DMS114 treated with DMSO at 0.1 percent for 48 hours (cell line): ENCODE data around the gene LYPD4.

Source experiments
- DNase-seq: peaks from one replicate; lab custom pipeline; 2025; ENCODE audit not compliant: unreplicated experiment; lab: John Stamatoyannopoulos, UW

LYPD4 gene, protein sequence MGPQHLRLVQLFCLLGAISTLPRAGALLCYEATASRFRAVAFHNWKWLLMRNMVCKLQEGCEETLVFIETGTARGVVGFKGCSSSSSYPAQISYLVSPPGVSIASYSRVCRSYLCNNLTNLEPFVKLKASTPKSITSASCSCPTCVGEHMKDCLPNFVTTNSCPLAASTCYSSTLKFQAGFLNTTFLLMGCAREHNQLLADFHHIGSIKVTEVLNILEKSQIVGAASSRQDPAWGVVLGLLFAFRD

GRCh38 chr19:41844601-41845000, at the start of gene LYPD4:
LYPD4 (minus strand) TSS chr19:41844683; CDS start chr19:41839285, 5,398 bp downstream.
- DNase-seq: no peak

DNA sequence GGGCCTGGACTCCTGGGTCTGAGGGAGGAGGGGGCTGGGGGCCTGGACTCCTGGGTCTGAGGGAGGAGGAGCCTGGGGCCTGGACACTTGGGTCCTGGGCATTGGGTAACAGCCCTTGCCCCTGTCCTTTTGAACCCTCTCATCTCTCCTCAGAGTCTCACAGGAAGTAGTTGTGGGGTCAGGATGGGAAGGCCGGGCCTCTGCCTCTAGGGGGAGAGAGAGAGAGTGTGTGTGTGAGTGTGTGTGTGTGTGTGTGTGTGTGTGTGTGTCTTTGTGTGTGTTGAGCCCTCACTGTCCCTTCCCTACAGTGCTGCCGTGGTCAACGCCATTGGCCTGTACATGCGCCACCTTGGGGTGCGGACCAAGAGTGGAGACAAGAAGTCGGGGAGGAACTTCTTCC, 49.4 kb upstream of the LYPD4 start:
- DNase-seq: no peak

GRCh38 chr19:41892173-41892902, 47.9 kb upstream of the LYPD4 start:
- DNase-seq: no peak

GRCh38 chr19:41890936-41891335, 46.5 kb upstream of the LYPD4 start:
- no peak for DNase-seq

DNA sequence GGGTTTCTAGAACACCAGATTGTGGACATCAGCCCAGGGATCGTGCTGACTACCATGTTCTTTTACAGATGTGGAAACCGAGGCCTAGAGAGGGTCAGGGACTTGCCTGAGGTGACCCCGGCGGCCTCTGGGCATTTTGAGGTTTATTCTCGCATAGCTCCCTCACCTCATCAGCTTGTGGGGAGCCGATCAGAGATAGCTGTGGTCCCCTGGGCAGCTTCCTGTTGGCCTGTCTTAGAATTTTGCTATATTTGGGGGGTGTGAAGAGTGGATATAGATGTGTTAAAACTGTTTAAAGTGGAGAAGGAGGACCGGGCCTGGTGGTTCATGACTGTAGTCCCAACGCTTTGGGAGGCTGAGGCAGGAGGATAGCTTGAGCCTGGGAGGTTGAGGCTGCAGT, 45.4 kb upstream of the LYPD4 start:
- no peak for DNase-seq

GRCh38 chr19:41888926-41889325, 44.4 kb upstream of the LYPD4 start:
- no peak for DNase-seq

DNA sequence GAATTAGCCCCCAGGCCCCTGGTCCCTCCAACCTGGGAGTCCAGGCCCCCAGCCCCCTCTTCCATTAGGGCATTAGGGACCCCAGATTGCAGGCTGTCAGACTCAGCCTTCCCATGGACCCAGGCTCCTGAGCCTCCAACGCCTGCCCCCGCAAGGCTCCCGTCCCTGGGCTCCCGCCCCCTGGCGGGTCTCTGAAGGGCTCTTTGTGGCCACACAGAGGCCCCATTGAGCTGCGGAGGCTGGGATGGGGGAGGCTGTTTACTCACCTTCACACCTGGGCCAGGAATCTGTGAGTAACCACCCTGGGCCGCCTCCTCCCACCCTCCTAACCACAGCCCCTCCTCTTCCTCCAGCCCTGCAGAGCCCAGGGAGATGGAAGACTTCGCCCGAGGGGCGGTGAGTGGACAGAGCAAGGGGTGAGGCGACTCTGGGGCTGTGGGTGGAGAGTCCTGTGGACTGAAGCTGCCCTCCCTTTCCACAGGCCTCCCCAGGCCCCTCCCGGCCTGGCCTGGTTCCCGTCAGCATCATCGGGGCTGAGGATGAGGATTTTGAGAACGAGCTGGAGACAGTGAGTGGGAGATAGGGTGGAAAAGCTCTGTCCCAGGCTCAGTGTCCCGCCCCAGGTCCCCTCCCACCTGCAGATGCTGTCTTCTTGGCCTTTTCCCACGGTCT, 43.4 kb upstream of the LYPD4 start:
- DNase-seq: no peak

DNA sequence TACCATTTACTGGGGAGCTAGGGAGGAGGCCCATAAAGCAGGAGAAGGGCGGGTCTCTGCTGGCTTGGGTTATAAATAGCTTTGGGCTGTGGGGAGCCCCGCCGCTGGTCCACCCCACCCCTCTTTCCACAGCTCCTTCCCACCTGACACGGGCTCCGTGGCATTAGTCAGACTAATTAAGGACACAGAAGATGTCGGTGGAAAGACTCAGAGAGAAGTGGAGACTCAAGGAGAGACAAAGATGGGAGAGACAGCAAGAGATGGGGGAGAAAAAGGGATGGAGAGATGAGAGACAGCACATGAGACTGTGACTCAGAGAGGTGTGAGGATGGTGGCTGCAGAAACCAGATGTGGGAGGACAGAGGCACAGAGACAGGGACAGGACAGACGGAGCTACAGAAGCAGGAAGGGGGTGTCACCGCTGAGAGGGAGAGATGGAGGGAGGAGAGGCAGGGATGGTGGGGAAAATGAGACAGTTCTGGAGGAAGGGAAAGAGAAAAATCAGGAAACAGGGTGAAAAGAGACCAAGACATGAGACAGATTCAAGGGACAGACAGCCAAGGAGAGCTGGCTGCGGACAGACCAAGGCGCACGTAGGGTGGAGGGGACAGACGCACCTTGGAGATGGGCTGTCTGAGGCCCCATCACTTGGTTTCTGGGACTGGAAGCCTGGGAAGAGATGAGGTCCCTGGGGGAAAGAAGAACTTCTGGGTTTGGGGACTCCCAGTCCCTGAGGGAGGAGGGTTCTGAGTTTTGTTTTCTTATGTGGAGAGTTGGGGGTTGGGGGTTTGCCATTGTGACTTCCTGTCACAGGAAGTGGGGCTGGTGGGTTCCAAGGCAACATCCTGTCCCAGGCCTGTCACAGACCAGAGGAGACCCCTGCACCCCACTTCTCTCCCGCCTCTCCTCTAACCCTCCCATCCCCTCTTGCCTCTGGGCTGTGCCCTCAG, 42.6 kb upstream of the LYPD4 start:
- DNase-seq: no peak

DNA sequence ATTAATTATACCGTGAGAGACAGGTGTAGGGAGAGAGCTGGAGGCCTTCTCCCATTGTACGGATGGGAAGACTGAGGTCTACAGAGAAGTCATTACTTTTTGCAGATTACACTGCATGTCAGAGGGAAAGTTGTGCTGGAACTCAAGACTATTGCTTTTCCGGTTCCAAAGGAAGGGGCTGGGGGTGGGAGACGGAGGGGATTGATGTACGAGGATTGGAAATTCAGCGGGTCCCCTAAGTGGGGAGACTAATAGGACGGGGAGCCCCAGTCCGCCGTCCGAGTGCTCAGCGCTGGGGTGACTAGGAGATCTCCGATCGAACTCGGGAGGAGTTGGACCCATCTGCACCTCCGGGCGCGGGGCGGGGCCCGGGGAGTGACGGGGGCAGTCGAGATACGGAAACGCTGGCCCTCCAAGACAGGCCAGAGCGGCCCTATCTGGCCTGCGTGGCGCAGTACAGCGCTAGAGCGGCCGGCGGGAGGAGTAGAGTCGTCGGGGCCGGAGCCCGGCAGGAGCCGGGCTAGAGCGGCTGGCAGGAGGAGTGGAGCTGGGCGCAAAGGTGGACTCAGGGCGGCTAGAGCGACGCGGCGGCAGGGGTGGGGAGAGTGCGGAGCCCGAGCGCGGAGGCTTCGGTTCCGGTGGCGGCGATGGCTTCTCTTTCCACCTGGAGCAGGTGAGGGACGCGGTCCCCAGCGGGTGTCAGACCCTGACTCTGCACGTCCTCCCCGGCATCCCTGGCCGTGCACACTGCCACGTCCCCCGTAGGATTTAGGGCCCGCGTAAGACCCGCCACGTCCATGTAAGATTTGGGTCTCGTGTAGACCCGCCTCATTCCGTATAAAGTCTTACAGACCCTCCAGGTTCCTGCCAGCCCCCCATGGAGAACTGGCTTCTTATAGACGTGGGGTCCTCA, 39.6 kb upstream of the LYPD4 start:
- DNase-seq: peak; percentile 97

DNA sequence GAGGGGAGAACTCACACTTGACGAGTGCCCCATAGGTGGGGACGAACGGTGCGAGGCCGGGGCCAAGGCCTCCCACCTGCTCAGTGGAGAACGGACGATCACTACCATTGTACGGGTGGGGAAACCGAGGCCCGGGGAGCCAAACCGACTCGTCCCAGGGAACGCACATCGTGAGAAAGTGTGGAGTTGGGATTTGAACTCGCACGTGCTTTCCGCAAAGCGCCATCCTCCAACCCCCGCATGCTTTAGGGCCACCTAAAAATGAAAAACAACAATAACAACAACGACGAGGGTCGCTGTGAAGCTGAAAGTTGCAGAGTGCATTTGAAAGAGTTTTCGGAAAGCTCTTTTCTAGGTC, 39.0 kb upstream of the LYPD4 start:
- no peak for DNase-seq

- DNase-seq: no peak
These were observed 38.3 kb upstream of the LYPD4 start, which contains the start of gene ARHGEF1 for GRCh38 chr19:41882568-41883462. ARHGEF1 (plus strand) TSS chr19:41883184; CDS start chr19:41888083, 4,899 bp downstream.

GRCh38 chr19:41880329-41880708, 35.8 kb upstream of the LYPD4 start:
- DNase-seq: no peak

- no peak for DNase-seq
These were observed 35.3 kb upstream of the LYPD4 start for GRCh38 chr19:41879670-41880328.

GRCh38 chr19:41879080-41879479, 34.6 kb upstream of the LYPD4 start:
- DNase-seq: no peak

GRCh38 chr19:41877916-41878905, 33.7 kb upstream of the LYPD4 start:
- DNase-seq: no peak

GRCh38 chr19:41876847-41877832, 32.7 kb upstream of the LYPD4 start, which contains the start of gene CD79A:
CD79A (plus strand) TSS chr19:41877279; CDS start chr19:41877305, 26 bp downstream.
- DNase-seq: no peak
